22Rv1 (cell line): ENCODE measurements around the gene ALS2.

Experiments
- CTCF ChIP-seq: fragments of 450-650 bp; IDR thresholded peaks from 2 replicates; pipeline ENCODE4 v1.5.1; 2017; ENCODE audit warnings: mild to moderate bottlenecking
- ZFX ChIP-seq: fragments of 450-650 bp; IDR thresholded peaks from 2 replicates; pipeline ENCODE4 v1.6.1; 2017; ENCODE audit warnings: antibody characterized with exemption, borderline replicate concordance

GRCh38 chr2:201664334-201664733, 116.4 kb downstream of the ALS2 start:
- TF ChIP-seq CTCF: no peak
- no peak for TF ChIP-seq ZFX
